GM19023 (cell line): ENCODE results near the gene KRTAP10-2.
"Not testable (repeated sequence)": the region's sequence is repeated elsewhere in the genome, so short reads cannot be mapped to it uniquely, and the experiment has no call there.

ENCODE experiments used
- ATAC-seq: cut with Tn5 transposase; IDR thresholded peaks from one replicate; pipeline ENCODE4 v1.9.1; 2021; ENCODE audit warnings: mild to moderate bottlenecking, moderate library complexity; ENCODE audit not compliant: unreplicated experiment

The KRTAP10-2 gene

GRCh38 chr21:44503006-44503889 lies 48.1 kb downstream of the KRTAP10-2 start:
- not testable (repeated sequence) for ATAC-seq

GRCh38 chr21:44502171-44502958 lies 48.9 kb downstream of the KRTAP10-2 start:
- ATAC-seq, result no peak
